ENCODE data around the gene MYBPHL. TPM values are rescaled to one million over a fixed set of nuclear protein-coding genes. Genes with fewer than 3 reads are reported as not detected.
"Not testable (repeated sequence)": the region's sequence is repeated elsewhere in the genome, so short reads cannot be mapped to it uniquely, and the experiment has no call there.

The MYBPHL gene
- total and polyA plus RNA-seq, 8 donors, result 0.45 TPM; not detected in 7

- Histone ChIP-seq H3K27me3 (peaks cover 0 to 4% (median 0%) of the 10 kb centered on the region in 3 donors), H3K36me3 (no peaks in the 10 kb centered on the region), H3K4me1 (peaks cover 0 to 5% (median 0%) of the 10 kb centered on the region in 4 donors), H3K4me3 (no peak overlapping the region), H3K27ac (no peak overlapping the region), H3K9me3 (no peaks in the 10 kb centered on the region)
- 53 to 65% (median 61%) methylated on average over 6 of the region's 6 CpGs for WGBS, 5 donors
- DNase-seq, result no peak
- intact Hi-C loops (cut with DNase I; ENCODE audit: low total_unique reads), result no loop called here
- TF ChIP-seq CTCF (IDR thresholded peaks at IDR 0.05) (no peak), EP300 (IDR thresholded peaks at IDR 0.05) (no peak)
These were observed 15.8 kb downstream of the MYBPHL start for GRCh38 chr1:109290998-109291397.

- intact Hi-C loops (cut with DNase I; ENCODE audit: low total_unique reads), result no loop called here
- no peak overlapping the region for H3K4me3 ChIP-seq
- peaks cover 0 to 4% (median 0%) of the 10 kb centered on the region in 3 donors for H3K27me3 ChIP-seq
- TF ChIP-seq EP300 (IDR thresholded peaks at IDR 0.05) (no peak), CTCF (IDR thresholded peaks at IDR 0.05) (no peak), POLR2AphosphoS5 (IDR thresholded peaks at IDR 0.05) (no peak), POLR2A (IDR thresholded peaks at IDR 0.05) (no peak)
- DNase-seq, result no peak
- H3K9me3 ChIP-seq, result no peaks in the 10 kb centered on the region
- H3K36me3 ChIP-seq, result no peaks in the 10 kb centered on the region
- H3K27ac ChIP-seq, result no peak overlapping the region
- peaks cover 0 to 5% (median 0%) of the 10 kb centered on the region in 4 donors for H3K4me1 ChIP-seq
- 85 to 100% (median 92%) methylated on average over 1 of the region's 1 CpG for WGBS, 5 donors
These were observed 16.7 kb downstream of the MYBPHL start for GRCh38 chr1:109290137-109290536.

GRCh38 chr1:109286762-109287161, 20.0 kb downstream of the MYBPHL start:
- 88 to 95% (median 93%) methylated on average over 5 of the region's 5 CpGs for WGBS, 5 donors
- intact Hi-C loops (cut with DNase I; ENCODE audit: low total_unique reads), result not testable (repeated sequence)

GRCh38 chr1:109283748-109284600, 22.8 kb downstream of the MYBPHL start:
- H3K4me1 ChIP-seq, result peaks cover 13 to 28% (median 20%) of the 10 kb centered on the region in 4 donors
- H3K27ac ChIP-seq, result peak overlapping the region; percentile 85 to 92 (median 90)
- H3K4me3 ChIP-seq, result peak overlapping the region; percentile 56 to 68 (median 63)
- TF ChIP-seq EP300 (IDR thresholded peaks at IDR 0.05) (no peak), POLR2AphosphoS5 (IDR thresholded peaks at IDR 0.05) (no peak), CTCF (IDR thresholded peaks at IDR 0.05) (no peak), POLR2A (IDR thresholded peaks at IDR 0.05) (no peak)
- H3K36me3 ChIP-seq, result peaks cover 0 to 6% (median 0%) of the 10 kb centered on the region in 4 donors
- no peaks in the 10 kb centered on the region for H3K9me3 ChIP-seq
- 40 to 47% (median 44%) methylated on average over 17 of the region's 17 CpGs for WGBS, 5 donors
- no peak for DNase-seq
- H3K27me3 ChIP-seq, result no peaks in the 10 kb centered on the region
- intact Hi-C loops (cut with DNase I; ENCODE audit: low total_unique reads), result no loop called here

More at GRCh38 chr1:109286762-109287161, 20.0 kb downstream of the MYBPHL start:
- H3K9me3 ChIP-seq, H3K27ac ChIP-seq, DNase-seq, H3K36me3 ChIP-seq, H3K27me3 ChIP-seq, H3K4me3 ChIP-seq: not testable (repeated sequence)
- H3K4me1 ChIP-seq, result peaks cover 10 to 27% (median 15%) of the 10 kb centered on the region in 4 donors
